Common myeloid progenitor, CD34-positive (primary cell): Measurements from ENCODE around the gene CARD19.
A peak's percentile ranks its signal among the peaks of the same experiment; 100 is the strongest.

Experiments
- CTCF ChIA-PET: fragments of 350-600 bp; sonication (Branson Sonifier 250); formaldehyde crosslinking; loops from one replicate; lab custom pipeline; 2021; ENCODE audit warnings: antibody characterized with exemption; lab: Charles Lee
- POLR2A ChIA-PET: fragments of 350-600 bp; sonication (Branson Sonifier 250); formaldehyde crosslinking; loops from one replicate; lab custom pipeline; 2021; ENCODE audit warnings: antibody characterized with exemption; lab: Charles Lee
- DNase-seq, 3 donors: peaks; one replicate each; pipeline versions ENCODE4 v3.0.0 to v3.0.0-alpha.2; 2013
- H3K27ac ChIP-seq, 2 experiments: 1 replicate in 1 of 2; 2 replicates in 1 of 2; pipeline ENCODE4 v1.7.0; 2013; ENCODE audit warnings: inconsistent platforms in 2 of 2, low read length in 2 of 2, mild to moderate bottlenecking in 2 of 2, low read depth in 1 of 2, moderate library complexity in 1 of 2; ENCODE audit not compliant: severe bottlenecking in 2 of 2, insufficient read depth in 1 of 2, poor library complexity in 1 of 2
- H3K27me3 ChIP-seq, 5 experiments: replicated peaks in 2 of 5; 1 replicate in 3 of 5; 2 replicates in 2 of 5; pipeline versions ENCODE4 v1.6.1 to v1.7.0; 2013; ENCODE audit warnings: low read length in 4 of 5, mild to moderate bottlenecking in 2 of 5, moderate library complexity in 2 of 5, inconsistent platforms in 1 of 5; ENCODE audit not compliant: insufficient read depth in 5 of 5, control insufficient read depth in 4 of 5
- H3K36me3 ChIP-seq, 4 experiments: 1 replicate in 2 of 4; 2 replicates in 2 of 4; pipeline versions ENCODE4 v1.6.1 to v1.7.0; 2013; ENCODE audit warnings: low read length in 3 of 4, control low read depth in 1 of 4, mild to moderate bottlenecking in 1 of 4; ENCODE audit not compliant: control insufficient read depth in 4 of 4, insufficient read depth in 4 of 4
- H3K4me1 ChIP-seq, 4 experiments: 1 replicate in 3 of 4; 2 replicates in 1 of 4; pipeline versions ENCODE4 v1.6.1 to v1.7.1; 2013; ENCODE audit warnings: low read length in 3 of 4, mild to moderate bottlenecking in 3 of 4, control low read depth in 1 of 4, inconsistent platforms in 1 of 4, moderate library complexity in 1 of 4; ENCODE audit not compliant: control insufficient read depth in 4 of 4, insufficient read depth in 4 of 4; ENCODE audit errors: control extremely low read depth in 1 of 4
- H3K4me3 ChIP-seq, 7 experiments: 1 replicate in 4 of 7; 2 replicates in 3 of 7; pipeline versions ENCODE4 v1.5.1 to v1.7.0; 2013; ENCODE audit warnings: mild to moderate bottlenecking in 7 of 7, low read length in 6 of 7, moderate library complexity in 6 of 7, inconsistent platforms in 2 of 7, low read depth in 2 of 7, control low read depth in 1 of 7; ENCODE audit not compliant: insufficient read depth in 4 of 7, control insufficient read depth in 1 of 7; ENCODE audit errors: extremely low read depth in 1 of 7
- H3K9me3 ChIP-seq, 5 experiments: 1 replicate in 4 of 5; 2 replicates in 1 of 5; pipeline versions ENCODE4 v1.6.1 to v1.7.1; 2013; ENCODE audit warnings: low read length in 4 of 5, mild to moderate bottlenecking in 2 of 5, inconsistent platforms in 1 of 5, low read depth in 1 of 5, moderate library complexity in 1 of 5; ENCODE audit not compliant: control insufficient read depth in 4 of 5, insufficient read depth in 2 of 5; ENCODE audit errors: control extremely low read depth in 1 of 5
- WGBS: methylation state at CpG from one replicate; pipeline ENCODE4 v1.1.5; 2013; ENCODE audit not compliant: insufficient coverage; 5-methylcytosine and 5-hydroxymethylcytosine counted together

Gene CARD19

DNA sequence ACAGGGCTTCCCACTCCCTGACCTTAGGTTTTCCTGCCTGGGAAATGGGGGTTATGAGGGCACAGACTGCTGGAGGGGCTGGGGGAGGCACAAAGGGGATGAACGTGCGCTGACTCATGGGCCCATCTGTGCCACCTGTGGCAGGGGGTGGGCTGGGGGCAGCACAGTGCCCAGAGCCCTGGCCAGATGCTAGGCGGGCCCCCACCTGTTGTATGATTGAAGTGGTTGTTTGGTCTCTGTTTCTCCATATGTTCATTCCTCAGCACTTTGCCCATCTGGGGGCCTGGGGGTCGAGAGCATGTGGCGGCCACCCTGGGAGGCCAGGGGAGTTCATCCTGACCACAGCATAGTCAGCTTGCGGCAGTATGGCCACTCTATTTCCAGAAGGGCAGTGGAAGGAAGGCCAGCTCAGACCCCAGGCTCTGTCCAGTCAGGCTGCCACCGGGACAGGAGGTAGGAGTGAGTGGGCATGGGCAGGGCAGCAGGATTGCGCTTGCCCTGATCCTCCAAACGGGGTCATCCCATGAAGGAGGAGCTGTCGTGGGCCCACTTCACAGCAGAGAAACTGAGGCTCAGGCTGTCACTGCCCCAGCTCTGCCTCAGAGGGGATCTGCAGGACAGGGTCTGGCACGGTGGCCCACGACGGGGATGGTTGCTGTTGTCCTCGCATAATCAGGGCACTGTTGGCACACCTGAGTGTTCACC, 38.9 kb downstream of the CARD19 start:
- no peaks in the 10 kb centered on the region for H3K9me3 ChIP-seq
- POLR2A ChIA-PET, result interaction anchor here (1.0 to 1.6 kb wide), 4 partner anchors 9 to 36 kb away, joined by 3 to 8 read pairs (median 6); no protein-coding TSS in a partner anchor

GRCh38 chr9:93136011-93136440, 40.0 kb downstream of the CARD19 start:
- DNase-seq, result no peak
- no peaks in the 10 kb centered on the region for H3K36me3 ChIP-seq

More for the DNA sequence above, 38.9 kb downstream of the CARD19 start:
- peak overlapping the region in 1 of 2 experiments; percentile 84 for H3K27ac ChIP-seq
- no peaks in the 10 kb centered on the region for H3K27me3 ChIP-seq
- H3K4me1 ChIP-seq, result peaks cover 1 to 77% (median 57%) of the 10 kb centered on the region in 4 experiments
- H3K36me3 ChIP-seq, result no peaks in the 10 kb centered on the region
- WGBS, result 85% methylated on average over 12 of the region's 14 CpGs
- DNase-seq, result no peak
- CTCF ChIA-PET, result interaction anchor here (1.1 to 2.7 kb wide), 5 partner anchors 8 to 26 kb away, joined by 4 to 8 read pairs (median 6); no protein-coding TSS in a partner anchor
- H3K4me3 ChIP-seq, result peak overlapping the region in 5 of 7 experiments; percentile 56 to 86 (median 73)

DNA sequence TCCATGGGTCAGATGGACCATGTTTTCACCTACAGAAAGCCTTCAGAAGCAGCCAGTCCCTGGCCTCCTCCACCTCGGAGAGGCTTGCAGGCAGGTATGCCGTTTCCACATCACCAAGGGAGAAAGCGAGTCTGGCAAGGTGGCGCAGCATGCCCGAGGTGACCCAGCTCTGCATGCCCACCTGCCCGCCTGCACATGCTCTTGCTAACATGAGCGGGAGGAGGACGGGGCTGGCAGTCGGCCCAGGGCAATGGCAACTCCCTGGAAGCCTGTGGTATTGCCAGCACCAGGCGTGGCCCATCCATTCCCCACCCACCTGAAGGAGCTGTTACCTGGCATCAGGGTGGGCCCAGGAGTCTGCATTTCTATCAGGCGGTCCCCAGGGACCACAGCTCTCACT, 41.3 kb downstream of the CARD19 start:
- no peaks in the 10 kb centered on the region for H3K27me3 ChIP-seq
- no peak for DNase-seq
- ChIA-PET CTCF (interaction anchor here (1.3 to 2.2 kb wide), 4 partner anchors 17 to 168 kb away, joined by 3 to 6 read pairs (median 4); no protein-coding TSS in a partner anchor), POLR2A (no interaction called here)
- H3K36me3 ChIP-seq, result no peaks in the 10 kb centered on the region
- H3K9me3 ChIP-seq, result no peaks in the 10 kb centered on the region
- H3K4me1 ChIP-seq, result peaks cover 1 to 68% (median 40%) of the 10 kb centered on the region in 4 experiments
- H3K4me3 ChIP-seq, result no peak overlapping the region
- WGBS, result 83% methylated on average over 8 of the region's 11 CpGs
- H3K27ac ChIP-seq, result no peak overlapping the region

More at GRCh38 chr9:93136011-93136440, 40.0 kb downstream of the CARD19 start:
- no peak overlapping the region for H3K27ac ChIP-seq
- 79% methylated on average over 11 of the region's 11 CpGs for WGBS
- H3K27me3 ChIP-seq, result no peaks in the 10 kb centered on the region
- H3K9me3 ChIP-seq, result no peaks in the 10 kb centered on the region
- ChIA-PET CTCF (interaction anchor here (1.3 to 2.2 kb wide), 3 partner anchors 9 to 169 kb away, joined by 3 to 6 read pairs (median 4); no protein-coding TSS in a partner anchor), POLR2A (interaction anchor here (1.3 kb wide), 1 partner anchor 23 kb away, joined by 3 read pairs; no protein-coding TSS in a partner anchor)
- peaks cover 1 to 75% (median 51%) of the 10 kb centered on the region in 4 experiments for H3K4me1 ChIP-seq
- no peak overlapping the region for H3K4me3 ChIP-seq

DNA sequence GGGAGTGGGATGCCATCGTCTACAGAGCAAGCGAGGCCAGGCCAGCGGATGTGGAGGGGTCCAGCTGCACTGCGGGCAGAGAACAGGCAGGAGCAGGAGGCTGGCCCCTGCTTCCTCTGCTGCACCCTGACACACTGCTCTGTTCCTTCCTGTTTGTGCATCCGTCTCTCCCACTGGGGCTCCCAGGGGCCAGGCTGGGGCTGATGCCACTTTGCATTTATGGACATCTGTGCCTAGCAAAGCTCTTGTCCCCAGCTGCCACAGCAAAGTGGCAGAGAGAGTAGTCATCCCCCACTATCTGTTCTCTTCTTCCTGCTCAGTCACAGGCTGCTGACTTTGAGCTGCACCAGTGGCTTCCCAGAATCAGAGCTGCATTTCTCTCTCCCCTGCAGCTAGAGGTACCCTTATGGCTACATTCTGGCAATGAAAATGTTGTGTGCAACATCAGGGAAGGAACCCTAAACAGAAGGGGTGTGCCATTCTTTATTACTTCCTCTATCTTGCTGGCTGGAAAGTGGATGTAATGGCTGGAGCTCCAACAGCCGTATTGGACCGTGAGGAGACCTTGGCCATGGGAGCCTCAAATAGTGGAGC, 42.3 kb downstream of the CARD19 start:
- H3K4me1 ChIP-seq, result peaks cover 1 to 64% (median 31%) of the 10 kb centered on the region in 4 experiments
- no peak overlapping the region for H3K4me3 ChIP-seq
- ChIA-PET CTCF (interaction anchor here (0.9 to 1.7 kb wide), 4 partner anchors 9 to 30 kb away, joined by 3 to 5 read pairs (median 4); no protein-coding TSS in a partner anchor), POLR2A (interaction anchor here (0.6 kb wide), 1 partner anchor 9 kb away, joined by 3 read pairs; no protein-coding TSS in a partner anchor)
- no peaks in the 10 kb centered on the region for H3K27me3 ChIP-seq
- no peaks in the 10 kb centered on the region for H3K9me3 ChIP-seq
- WGBS, result 62% methylated on average over 6 of the region's 7 CpGs
- no peak for DNase-seq
- H3K36me3 ChIP-seq, result no peaks in the 10 kb centered on the region
- no peak overlapping the region for H3K27ac ChIP-seq

DNA sequence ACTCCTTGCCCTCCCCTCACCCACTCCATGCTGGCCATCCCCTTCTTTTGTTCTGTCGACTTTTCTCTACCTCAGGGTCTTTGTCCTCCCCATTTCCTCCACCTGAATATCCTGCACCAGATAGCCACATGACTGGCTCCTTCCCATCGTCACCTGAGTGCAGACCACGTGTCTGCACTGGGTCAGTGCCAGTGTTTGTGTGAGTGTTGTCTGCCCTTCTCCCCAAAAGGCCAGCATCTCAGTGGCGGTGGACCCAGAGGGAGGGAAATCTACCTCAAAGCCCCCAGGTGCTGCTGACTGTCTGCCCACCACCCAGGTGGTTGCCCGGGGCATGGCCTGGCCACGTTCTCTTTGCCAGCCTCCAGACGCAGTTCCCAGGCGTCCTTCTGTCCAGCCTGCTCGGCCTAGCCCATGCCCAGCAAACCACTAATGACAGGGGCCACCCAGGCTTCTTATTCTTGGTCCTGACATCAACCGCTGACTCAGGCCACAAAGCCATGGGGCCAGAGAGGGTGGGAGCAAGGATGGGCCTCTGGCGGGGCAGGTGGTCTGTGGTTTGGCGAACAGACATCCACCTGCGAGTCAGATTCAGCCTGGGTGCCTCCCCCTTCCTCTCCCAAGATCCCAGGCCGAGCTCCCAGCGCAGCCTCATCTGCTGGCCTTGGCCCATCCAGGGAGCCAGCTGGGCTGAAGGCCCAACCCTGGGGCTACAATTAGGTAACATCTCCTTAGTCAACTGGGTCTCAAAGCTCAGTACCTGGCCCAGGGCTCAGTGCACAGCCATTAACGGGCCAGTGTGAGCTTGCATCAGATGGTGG, 43.6 kb downstream of the CARD19 start:
- 85% methylated on average over 13 of the region's 16 CpGs for WGBS
- Histone ChIP-seq H3K36me3 (no peaks in the 10 kb centered on the region), H3K4me3 (no peak overlapping the region), H3K27me3 (no peaks in the 10 kb centered on the region), H3K27ac (no peak overlapping the region), H3K9me3 (no peaks in the 10 kb centered on the region), H3K4me1 (peaks cover 4 to 70% (median 32%) of the 10 kb centered on the region in 4 experiments)
- DNase-seq, result no peak
- ChIA-PET POLR2A (interaction anchor here (0.7 kb wide), 1 partner anchor 1929 kb away, joined by 3 read pairs; no protein-coding TSS in a partner anchor), CTCF (interaction anchor here (0.8 to 1.7 kb wide), 7 partner anchors 10 to 31 kb away, joined by 3 to 6 read pairs (median 4); no protein-coding TSS in a partner anchor)

- Histone ChIP-seq H3K36me3 (no peaks in the 10 kb centered on the region), H3K4me3 (no peak overlapping the region), H3K27ac (no peak overlapping the region), H3K27me3 (no peaks in the 10 kb centered on the region), H3K4me1 (peaks cover 7 to 61% (median 27%) of the 10 kb centered on the region in 4 experiments), H3K9me3 (no peaks in the 10 kb centered on the region)
- 90% methylated on average over 8 of the region's 8 CpGs for WGBS
- ChIA-PET CTCF (interaction anchor here (1.4 to 1.8 kb wide), 3 partner anchors 8 to 16 kb away, joined by 3 to 7 read pairs (median 4); no protein-coding TSS in a partner anchor), POLR2A (interaction anchor here (0.6 kb wide), 1 partner anchor 162 kb away, joined by 11 read pairs; no protein-coding TSS in a partner anchor)
- no peak for DNase-seq
Observed at GRCh38 chr9:93141771-93142483, 45.9 kb downstream of the CARD19 start.
